Body of pancreas (tissue), 4 donors: ENCODE data around the gene KREMEN1.

ENCODE experiments used
- CTCF ChIP-seq, 7 experiments: fragments of 450-650 bp in 4 of 7; fragments of 200-600 bp in 3 of 7; sonication (generic) in 3 of 7; IDR thresholded peaks; one replicate each; pipeline ENCODE4 v1.5.1; 2016 to 2019; ENCODE audit warnings: antibody characterized with exemption in 7 of 7
- POLR2A ChIP-seq, 3 donors: fragments of 450-650 bp; IDR thresholded peaks; one replicate each; pipeline ENCODE4 v1.6.1; 2016; ENCODE audit warnings: antibody characterized with exemption in 3 of 3, mild to moderate bottlenecking in 2 of 3

GRCh38 chr22:29073618-29074275, 912 bp downstream of the KREMEN1 start:
- TF ChIP-seq CTCF (IDR thresholded peaks at IDR 0.05), result no peak
- peak in 2 of 3 donors; percentile 9 to 20 for TF ChIP-seq POLR2A (IDR thresholded peaks at IDR 0.05)
